Measurements from ENCODE around the gene PPP1CA.

Gene PPP1CA

DNA sequence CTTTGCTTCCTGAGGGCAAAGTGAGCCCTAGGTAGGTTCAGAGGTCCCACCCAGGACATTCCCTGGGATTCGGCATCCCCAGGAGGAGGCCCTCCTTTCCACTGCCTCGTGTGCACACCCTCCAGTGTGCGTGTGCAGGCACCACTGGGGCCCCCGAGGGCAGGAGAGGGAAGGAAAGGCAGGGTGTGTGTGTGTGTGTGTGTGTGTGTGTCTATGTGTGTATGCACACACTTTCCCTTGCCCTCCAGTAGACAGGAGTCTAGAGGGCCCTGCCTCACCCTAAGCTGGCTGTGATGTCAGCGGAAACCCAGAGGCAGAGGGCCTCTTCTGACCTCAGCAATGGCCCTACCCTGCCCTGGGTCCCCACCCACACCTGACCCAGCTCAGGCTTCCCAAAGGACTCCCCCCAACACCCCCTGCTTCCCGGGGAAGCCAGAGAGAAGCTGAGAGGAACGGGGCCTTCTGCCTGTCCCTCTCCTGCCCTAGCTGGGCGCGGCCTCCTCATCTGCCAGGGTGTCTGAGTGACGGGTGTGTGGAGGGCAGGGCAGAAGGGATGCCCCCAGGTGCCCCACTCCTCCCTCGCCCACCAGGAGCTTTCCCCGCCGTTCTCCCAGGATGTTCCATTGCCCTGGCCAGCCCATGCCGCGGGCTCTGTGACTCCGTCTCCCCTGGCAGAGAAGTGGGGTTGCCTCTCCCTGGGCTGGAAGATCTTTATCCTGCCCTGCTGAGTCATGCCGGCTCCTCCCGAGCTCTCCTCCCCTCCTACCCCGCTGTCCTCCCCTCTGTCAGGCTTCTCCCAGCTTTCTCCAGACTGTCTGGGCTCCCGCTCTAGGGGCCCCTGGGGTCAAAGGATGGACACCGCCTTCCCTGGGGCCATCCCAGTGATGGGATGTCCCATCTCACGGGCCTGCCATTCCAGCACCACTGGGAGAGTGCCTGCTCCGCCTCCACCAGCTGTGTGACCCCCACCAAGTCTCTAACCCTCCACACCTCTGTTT is 22.3 kb downstream of the PPP1CA start:
- Histone ChIP-seq H3K9ac (no peak overlapping the region), H3K4me1 (no peaks in the 10 kb centered on the region), H3K4me2 (ENCODE audit: low read length) (no peak overlapping the region), H3K9me3 (ENCODE audit: control insufficient read depth, low read length) (no peaks in the 10 kb centered on the region), H3K79me2 (no peaks in the 10 kb centered on the region), H3K27me3 (ENCODE audit: control insufficient read depth, insufficient read depth, low read length) (no peaks in the 10 kb centered on the region), H2AFZ (no peak overlapping the region), H3K27ac (no peak overlapping the region), H3K36me3 (ENCODE audit: control insufficient read depth, insufficient read depth, low read length) (no peaks in the 10 kb centered on the region), H3K4me3 (ENCODE audit: low read depth, low read length) (no peak overlapping the region)
- no peak for TF ChIP-seq CTCF (IDR thresholded peaks at IDR 0.05)

GRCh38 chr11:67378544-67378943 is 23.1 kb downstream of the PPP1CA start:
- Histone ChIP-seq H3K36me3 (ENCODE audit: control insufficient read depth, insufficient read depth, low read length) (no peaks in the 10 kb centered on the region), H2AFZ (no peak overlapping the region), H3K9ac (no peak overlapping the region), H3K4me3 (ENCODE audit: low read depth, low read length) (no peak overlapping the region), H3K4me1 (no peaks in the 10 kb centered on the region), H3K4me2 (ENCODE audit: low read length) (no peak overlapping the region), H3K79me2 (no peaks in the 10 kb centered on the region), H3K27ac (no peak overlapping the region), H3K27me3 (ENCODE audit: control insufficient read depth, insufficient read depth, low read length) (no peaks in the 10 kb centered on the region), H3K9me3 (ENCODE audit: control insufficient read depth, low read length) (no peaks in the 10 kb centered on the region)
- TF ChIP-seq CTCF (IDR thresholded peaks at IDR 0.05): no peak

DNA sequence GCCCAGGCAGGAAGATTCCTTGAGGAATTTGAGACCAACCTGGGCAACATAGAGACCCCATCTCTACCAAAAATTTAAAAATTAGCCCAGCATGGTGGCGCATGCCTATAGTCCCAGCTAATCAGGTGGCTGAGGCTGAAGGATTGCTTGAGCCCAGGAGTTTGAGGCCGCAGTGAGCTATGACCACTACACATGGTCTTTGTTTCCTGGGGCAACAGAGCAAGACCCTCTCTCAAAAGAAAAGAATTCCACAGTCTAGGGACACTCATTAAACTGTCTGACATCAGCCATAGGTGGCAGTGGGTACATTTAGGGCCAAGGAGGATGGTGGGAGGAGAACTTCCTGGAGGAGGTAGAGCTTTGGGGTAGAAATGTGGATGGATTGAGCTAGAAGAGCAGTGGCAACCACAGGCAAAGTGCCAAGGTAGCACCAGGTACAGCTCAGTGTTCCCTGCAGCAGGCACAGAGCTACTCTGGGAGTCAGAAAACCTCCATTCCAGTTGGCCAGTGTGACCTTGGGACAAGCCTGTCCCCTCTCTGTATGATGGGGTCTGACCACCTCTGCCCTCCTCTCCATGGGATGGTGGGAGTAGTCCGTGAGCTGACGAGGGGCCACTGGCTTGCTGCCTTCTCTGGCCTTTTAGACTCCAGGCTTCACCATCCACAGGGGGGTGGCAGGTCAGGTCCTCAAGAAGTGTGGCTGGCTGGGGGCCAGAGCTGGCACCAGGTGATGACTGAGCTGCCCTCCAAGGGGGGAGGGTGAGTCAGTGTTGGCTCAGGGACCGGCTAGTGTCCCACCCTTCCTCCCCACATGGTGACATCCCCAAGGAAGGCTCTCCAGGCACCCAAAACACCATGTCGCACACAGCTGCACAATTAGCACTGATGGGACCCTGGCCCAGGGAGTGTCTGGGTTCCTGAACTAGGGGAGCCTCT is 24.5 kb downstream of the PPP1CA start:
- no peak overlapping the region for H2AFZ ChIP-seq
- H3K4me1 ChIP-seq: no peaks in the 10 kb centered on the region
- H3K27ac ChIP-seq: no peak overlapping the region
- no peaks in the 10 kb centered on the region for H3K9me3 ChIP-seq (ENCODE audit: control insufficient read depth, low read length)
- H3K79me2 ChIP-seq: no peaks in the 10 kb centered on the region
- H3K36me3 ChIP-seq (ENCODE audit: control insufficient read depth, insufficient read depth, low read length): no peaks in the 10 kb centered on the region
- no peak overlapping the region for H3K4me2 ChIP-seq (ENCODE audit: low read length)
- H3K27me3 ChIP-seq (ENCODE audit: control insufficient read depth, insufficient read depth, low read length): no peaks in the 10 kb centered on the region
- H3K4me3 ChIP-seq (ENCODE audit: low read depth, low read length): no peak overlapping the region
- no peak overlapping the region for H3K9ac ChIP-seq
- no peak for TF ChIP-seq CTCF (IDR thresholded peaks at IDR 0.05)

GRCh38 chr11:67376063-67376820 is 25.4 kb downstream of the PPP1CA start:
- no peak overlapping the region for H2AFZ ChIP-seq
- no peaks in the 10 kb centered on the region for H3K27me3 ChIP-seq (ENCODE audit: control insufficient read depth, insufficient read depth, low read length)
- TF ChIP-seq CTCF (IDR thresholded peaks at IDR 0.05): no peak
- no peak overlapping the region for H3K4me3 ChIP-seq (ENCODE audit: low read depth, low read length)
- H3K79me2 ChIP-seq: no peaks in the 10 kb centered on the region
- H3K9me3 ChIP-seq (ENCODE audit: control insufficient read depth, low read length): no peaks in the 10 kb centered on the region
- H3K36me3 ChIP-seq (ENCODE audit: control insufficient read depth, insufficient read depth, low read length): no peaks in the 10 kb centered on the region
- H3K4me2 ChIP-seq (ENCODE audit: low read length): no peak overlapping the region
- no peak overlapping the region for H3K27ac ChIP-seq
- no peak overlapping the region for H3K9ac ChIP-seq
- no peaks in the 10 kb centered on the region for H3K4me1 ChIP-seq

Measured in parathyroid adenoma (tissue), 2 donors.